Measurements from ENCODE around the gene COG1.
"Not testable (repeated sequence)": the region's sequence is repeated elsewhere in the genome, so short reads cannot be mapped to it uniquely, and the experiment has no call there.

Gene COG1

GRCh38 chr17:73192894-73193701, at the start of gene COG1:
TSS of gene COG1 (plus strand) at chr17:73193055. CDS start at chr17:73193070, 15 bp downstream.
- peak; percentile 98 for DNase-seq (ENCODE audit: low spot score)
- no peak for TF ChIP-seq CTCF (IDR thresholded peaks at IDR 0.05; ENCODE audit: extremely low read depth, missing control alignments)

DNA sequence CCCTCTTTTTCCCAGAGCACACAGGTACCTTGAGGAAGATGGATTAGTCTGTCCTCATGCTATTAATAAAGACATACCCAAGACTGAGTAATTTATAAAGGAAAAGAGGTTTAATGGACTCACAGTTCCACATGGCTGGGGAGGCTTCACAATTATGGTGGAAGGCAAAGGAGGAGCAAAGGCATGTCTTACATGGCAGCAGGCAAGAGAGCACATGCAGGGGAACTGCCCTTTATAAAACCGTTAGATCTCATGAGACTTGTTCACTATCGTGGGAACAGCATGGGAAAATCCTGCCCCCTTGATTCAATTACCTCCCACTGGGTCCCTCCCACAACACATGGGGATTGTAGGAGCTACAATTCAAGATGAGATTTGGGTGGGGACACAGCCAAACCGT, 48.6 kb upstream of the COG1 start:
- DNase-seq (ENCODE audit: low spot score) = not testable (repeated sequence)

DNA sequence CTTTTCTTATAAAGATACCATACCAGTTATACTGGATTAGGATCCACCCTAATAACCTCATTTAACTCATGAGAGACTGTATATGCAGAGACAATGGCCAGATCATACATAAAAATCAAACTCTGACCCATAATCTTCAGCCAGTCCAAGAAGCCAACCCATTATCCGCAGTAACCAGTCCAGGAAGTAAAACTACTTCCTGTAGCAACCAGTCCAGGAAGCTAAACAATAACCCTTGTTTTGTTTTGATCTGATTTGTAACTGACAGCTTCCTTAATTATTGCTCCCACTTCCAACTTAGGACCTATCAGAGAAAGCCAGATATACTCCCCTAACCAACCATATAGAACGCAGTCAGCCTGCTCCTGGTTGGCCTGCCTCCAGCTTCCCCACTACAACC, 47.2 kb upstream of the COG1 start:
- no peak for TF ChIP-seq CTCF (IDR thresholded peaks at IDR 0.05; ENCODE audit: extremely low read depth, missing control alignments)
- no peak for DNase-seq (ENCODE audit: low spot score)

DNA sequence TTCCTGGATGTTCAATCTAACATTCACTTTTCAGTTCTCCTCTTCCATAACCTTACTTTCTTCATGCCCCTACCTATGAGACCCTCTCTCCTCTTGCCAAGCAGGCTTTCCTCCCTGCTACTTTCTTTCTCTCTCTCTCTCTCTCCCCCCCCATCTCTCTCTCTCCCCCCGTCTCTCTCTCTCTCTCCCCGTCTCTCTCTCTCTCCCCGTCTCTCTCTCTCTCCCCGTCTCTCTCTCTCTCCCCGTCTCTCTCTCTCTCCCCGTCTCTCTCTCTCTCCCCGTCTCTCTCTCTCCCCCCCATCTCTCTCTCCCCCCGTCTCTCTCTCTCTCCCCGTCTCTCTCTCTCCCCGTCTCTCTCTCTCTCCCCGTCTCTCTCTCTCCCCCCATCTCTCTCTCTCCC, 45.1 kb upstream of the COG1 start:
- not testable (repeated sequence) for DNase-seq (ENCODE audit: low spot score)

GRCh38 chr17:73148540-73149334, 44.1 kb upstream of the COG1 start:
- no peak for DNase-seq (ENCODE audit: low spot score)
- TF ChIP-seq CTCF (IDR thresholded peaks at IDR 0.05; ENCODE audit: extremely low read depth, missing control alignments) = no peak

GRCh38 chr17:73150622-73151300, 42.1 kb upstream of the COG1 start:
- DNase-seq (ENCODE audit: low spot score) = not testable (repeated sequence)

DNA sequence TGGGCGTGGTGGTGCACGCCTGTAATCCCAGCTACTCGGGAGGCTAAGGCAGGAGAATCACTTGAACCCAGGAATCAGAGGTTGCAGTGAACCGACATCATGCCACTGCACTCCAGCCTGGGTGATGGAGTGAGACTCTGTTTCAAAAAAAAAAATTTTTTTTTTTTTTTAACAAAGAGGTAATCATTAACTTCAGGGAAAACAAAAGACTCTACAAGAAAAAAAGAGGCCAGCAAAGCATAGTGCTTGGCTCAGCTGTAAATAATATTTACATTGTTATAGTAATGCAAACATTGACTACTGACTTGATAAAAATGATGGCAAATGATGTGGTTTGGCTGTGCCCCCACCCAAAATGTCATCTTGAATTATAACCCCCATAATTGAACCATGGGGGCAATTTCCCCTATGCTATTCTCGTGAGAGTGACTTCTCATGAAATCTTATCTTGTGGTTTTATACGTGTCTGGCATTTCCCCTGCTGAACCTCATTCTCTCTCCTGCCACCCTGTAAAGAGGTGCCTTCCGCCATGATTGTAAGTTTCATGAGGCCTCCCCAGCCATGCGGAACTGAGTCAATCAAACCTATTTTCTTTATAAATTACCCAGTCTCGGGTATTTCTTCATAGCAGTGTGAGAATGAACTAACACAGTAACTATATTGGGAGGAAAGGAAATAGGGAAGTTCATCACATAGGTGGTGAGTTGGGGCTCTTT, 40.8 kb upstream of the COG1 start:
- TF ChIP-seq CTCF (IDR thresholded peaks at IDR 0.05; ENCODE audit: extremely low read depth, missing control alignments) = no peak

GRCh38 chr17:73155410-73156165, 37.3 kb upstream of the COG1 start:
- DNase-seq (ENCODE audit: low spot score) = no peak
- TF ChIP-seq CTCF (IDR thresholded peaks at IDR 0.05; ENCODE audit: extremely low read depth, missing control alignments) = no peak

More for the DNA sequence above, 40.8 kb upstream of the COG1 start:
- DNase-seq (ENCODE audit: low spot score) = no peak
